Measurements from ENCODE around the gene PABPN1. TPM values are rescaled to one million over a fixed set of nuclear protein-coding genes. Genes with fewer than 3 reads are reported as not detected.

PABPN1 gene
- polyA plus RNA-seq, 2 of the 4 experiments (the other 2 are of a cell fraction): 157 to 197 TPM

DNA sequence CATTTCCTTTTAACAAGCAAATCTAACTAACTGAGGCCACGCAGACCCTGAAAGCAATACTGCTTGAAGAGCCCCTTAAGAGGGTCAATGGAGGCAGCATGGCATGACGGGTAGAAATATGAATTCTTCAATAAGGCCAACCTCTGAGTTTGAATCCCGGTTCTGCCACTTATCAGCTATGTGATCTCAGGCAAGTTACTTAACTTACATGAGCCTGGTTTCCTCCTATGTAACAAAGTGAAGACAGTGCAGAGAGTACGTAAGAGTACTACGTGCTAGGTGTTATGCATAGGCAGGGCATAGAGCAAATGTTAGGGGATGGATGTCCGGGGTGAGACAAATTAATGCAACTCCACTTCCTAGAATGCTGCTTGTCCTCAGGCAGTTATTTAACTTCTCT lies 40.0 kb upstream of the PABPN1 start:
- H3K4me1 ChIP-seq: peaks cover 18% of the 10 kb centered on the region
- WGBS (ENCODE audit: missing lambda C conversion rate): 93% methylated on average over 6 of the region's 6 CpGs
- H3K4me3 ChIP-seq: no peak overlapping the region
- no peak for ATAC-seq
- TF ChIP-seq NPAS2 (CRISPR knock-in tag; IDR thresholded peaks at IDR 0.05; ENCODE audit: borderline replicate concordance) (no peak), POLR2A (IDR thresholded peaks at IDR 0.05; ENCODE audit: low read length) (no peak), TFCP2L1 (CRISPR knock-in tag; IDR thresholded peaks at IDR 0.05) (no peak), RAD21 (conservative IDR thresholded peaks at IDR 0.05 in 1 of 2, IDR thresholded peaks at IDR 0.05 in 1 of 2) (no peak), PHF8 (IDR thresholded peaks at IDR 0.05; ENCODE audit: borderline replicate concordance, low read depth) (no peak), KDM5A (IDR thresholded peaks at IDR 0.05) (no peak), RARB (CRISPR knock-in tag; IDR thresholded peaks at IDR 0.05) (no peak), SMC3 (IDR thresholded peaks at IDR 0.05) (no peak), HEYL (CRISPR knock-in tag; IDR thresholded peaks at IDR 0.05) (no peak), FOSL2 (IDR thresholded peaks at IDR 0.05) (no peak), FOSL2 (CRISPR knock-in tag; IDR thresholded peaks at IDR 0.05) (no peak)
- no peak overlapping the region for H3K27ac ChIP-seq
- CTCF ChIA-PET: interaction anchor here (1.0 to 14.2 kb wide), 2 partner anchors 17 to 160 kb away, joined by 3 to 161 read pairs; partner anchors contain the start of gene PPP1R3E
- POLR2A ChIA-PET: no interaction called here
- no peaks in the 10 kb centered on the region for H3K9me3 ChIP-seq
- no peak overlapping the region for H3K4me2 ChIP-seq
- DNase-seq (ENCODE audit: low read depth in 1 of 2, low spot score in 1 of 2): no peak
- no peak for FAIRE-seq

DNA sequence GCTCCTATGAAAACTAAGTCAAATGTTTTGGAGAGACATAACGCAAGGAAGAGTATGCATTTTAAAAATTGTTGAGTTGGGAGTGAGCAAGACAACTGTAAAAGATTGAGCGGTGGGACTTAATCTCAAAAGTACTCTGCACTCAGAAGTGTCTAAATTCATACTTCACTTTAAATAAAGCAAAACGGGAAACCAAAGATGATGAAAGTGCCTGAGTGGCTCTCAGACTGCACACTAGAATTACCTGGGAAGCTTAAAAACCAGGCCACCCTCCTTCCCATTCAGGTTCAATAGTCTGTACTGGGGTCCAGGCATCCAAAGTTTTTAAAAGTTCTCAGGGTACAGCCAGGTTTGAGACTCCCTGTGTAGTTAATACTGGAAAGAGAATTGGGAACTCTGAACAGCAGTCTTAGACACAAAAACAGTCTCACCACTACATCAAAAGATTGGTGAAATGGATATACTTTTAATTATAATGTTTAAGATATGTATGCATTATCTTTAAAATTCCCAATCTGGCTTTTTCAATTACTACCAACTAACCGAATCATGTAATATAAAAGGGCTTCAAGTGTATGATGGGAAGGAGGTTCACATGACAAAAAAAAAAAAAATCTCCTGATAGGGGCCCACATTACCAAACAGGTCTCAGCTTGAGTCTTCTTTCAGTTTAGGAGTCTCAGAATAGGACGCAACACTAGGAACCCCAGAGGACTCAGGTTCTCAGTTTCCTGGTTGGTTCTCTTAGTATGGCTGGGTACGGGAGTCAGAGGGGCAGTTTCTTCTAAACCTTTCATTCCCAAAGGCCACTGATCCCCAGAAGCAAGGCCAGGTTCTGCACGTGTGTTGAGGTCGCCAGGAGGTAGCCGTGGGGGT lies 36.4 kb upstream of the PABPN1 start:
- no peak for ATAC-seq
- H3K27ac ChIP-seq: peak overlapping the region; percentile 95
- peak overlapping the region; percentile 96 for H3K4me3 ChIP-seq
- TF ChIP-seq KDM1A (IDR thresholded peaks at IDR 0.05; ENCODE audit: low read depth) (no peak), JUN (IDR thresholded peaks at IDR 0.05) (no peak), KDM5A (IDR thresholded peaks at IDR 0.05) (no peak), TP53 (CRISPR knock-in tag; IDR thresholded peaks at IDR 0.05) (no peak), ZNF302 (CRISPR knock-in tag; IDR thresholded peaks at IDR 0.05) (no peak), ZSCAN20 (CRISPR knock-in tag; IDR thresholded peaks at IDR 0.05) (no peak), EHF (CRISPR knock-in tag; IDR thresholded peaks at IDR 0.05) (no peak), TFCP2L1 (CRISPR knock-in tag; IDR thresholded peaks at IDR 0.05) (no peak), POLR2A (IDR thresholded peaks at IDR 0.05; ENCODE audit: low read length) (no peak), BHLHE40 (IDR thresholded peaks at IDR 0.05; ENCODE audit: low read depth, low read length) (no peak), CBX2 (IDR thresholded peaks at IDR 0.05; ENCODE audit: borderline replicate concordance, low read depth) (no peak), HOXA7 (CRISPR knock-in tag; IDR thresholded peaks at IDR 0.05) (no peak), RFX5 (IDR thresholded peaks at IDR 0.05) (no peak), CHD4 (IDR thresholded peaks at IDR 0.05; ENCODE audit: borderline replicate concordance) (no peak)
- TF ChIP-seq, protein P1, sequence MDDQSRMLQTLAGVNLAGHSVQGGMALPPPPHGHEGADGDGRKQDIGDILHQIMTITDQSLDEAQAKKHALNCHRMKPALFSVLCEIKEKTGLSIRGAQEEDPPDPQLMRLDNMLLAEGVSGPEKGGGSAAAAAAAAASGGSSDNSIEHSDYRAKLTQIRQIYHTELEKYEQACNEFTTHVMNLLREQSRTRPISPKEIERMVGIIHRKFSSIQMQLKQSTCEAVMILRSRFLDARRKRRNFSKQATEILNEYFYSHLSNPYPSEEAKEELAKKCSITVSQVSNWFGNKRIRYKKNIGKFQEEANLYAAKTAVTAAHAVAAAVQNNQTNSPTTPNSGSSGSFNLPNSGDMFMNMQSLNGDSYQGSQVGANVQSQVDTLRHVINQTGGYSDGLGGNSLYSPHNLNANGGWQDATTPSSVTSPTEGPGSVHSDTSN (IDR thresholded peaks at IDR 0.05): no peak
- TF ChIP-seq, protein P2, sequence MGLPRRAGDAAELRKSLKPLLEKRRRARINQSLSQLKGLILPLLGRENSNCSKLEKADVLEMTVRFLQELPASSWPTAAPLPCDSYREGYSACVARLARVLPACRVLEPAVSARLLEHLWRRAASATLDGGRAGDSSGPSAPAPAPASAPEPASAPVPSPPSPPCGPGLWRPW (IDR thresholded peaks at IDR 0.05): no peak
- TF ChIP-seq, protein P3, sequence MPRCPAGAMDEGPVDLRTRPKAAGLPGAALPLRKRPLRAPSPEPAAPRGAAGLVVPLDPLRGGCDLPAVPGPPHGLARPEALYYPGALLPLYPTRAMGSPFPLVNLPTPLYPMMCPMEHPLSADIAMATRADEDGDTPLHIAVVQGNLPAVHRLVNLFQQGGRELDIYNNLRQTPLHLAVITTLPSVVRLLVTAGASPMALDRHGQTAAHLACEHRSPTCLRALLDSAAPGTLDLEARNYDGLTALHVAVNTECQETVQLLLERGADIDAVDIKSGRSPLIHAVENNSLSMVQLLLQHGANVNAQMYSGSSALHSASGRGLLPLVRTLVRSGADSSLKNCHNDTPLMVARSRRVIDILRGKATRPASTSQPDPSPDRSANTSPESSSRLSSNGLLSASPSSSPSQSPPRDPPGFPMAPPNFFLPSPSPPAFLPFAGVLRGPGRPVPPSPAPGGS (IDR thresholded peaks at IDR 0.05): no peak
- WGBS (ENCODE audit: missing lambda C conversion rate): 58% methylated on average over 6 of the region's 9 CpGs
- no peak for DNase-seq (ENCODE audit: low read depth in 1 of 2, low spot score in 1 of 2)
- ChIA-PET POLR2A (interaction anchor here (0.6 to 2.5 kb wide), 4 partner anchors 11 to 139 kb away, joined by 4 to 15 read pairs (median 8); partner anchors contain the start of genes BCL2L2 and PABPN1), CTCF (interaction anchor here (1.0 to 14.2 kb wide), 3 partner anchors 13 to 278 kb away, joined by 3 to 161 read pairs (median 4); partner anchors contain the start of gene PPP1R3E)
- H3K4me1 ChIP-seq: peaks cover 23% of the 10 kb centered on the region
- H3K4me2 ChIP-seq: peak overlapping the region; percentile 73
- no peak for FAIRE-seq
- no peaks in the 10 kb centered on the region for H3K9me3 ChIP-seq
